Ascending aorta (tissue), 2 donors: Measurements from ENCODE around the gene FN1. TPM values are rescaled to one million over a fixed set of nuclear protein-coding genes. Genes with fewer than 3 reads are reported as not detected.

Experiments used
- DNase-seq, 2 donors: peaks; one replicate each; pipeline ENCODE4 v3.0.0-alpha.2; 2019; ENCODE audit warnings: low spot score in 2 of 2
- H3K27ac ChIP-seq, 2 donors: fragments of 200-600 bp; sonication (generic); one replicate each; pipeline ENCODE4 v1.5.1; 2016 to 2017; ENCODE audit warnings: mild to moderate bottlenecking in 1 of 2
- H3K27me3 ChIP-seq: fragments of 200-600 bp; sonication (generic); one replicate; pipeline ENCODE4 v1.5.1; 2017
- H3K36me3 ChIP-seq, 2 donors: fragments of 200-600 bp; sonication (generic); one replicate each; pipeline ENCODE4 v1.5.1; 2016
- H3K4me1 ChIP-seq, 2 donors: fragments of 200-600 bp; sonication (generic); one replicate each; pipeline ENCODE4 v1.5.1; 2016 to 2017; ENCODE audit warnings: mild to moderate bottlenecking in 1 of 2
- H3K4me3 ChIP-seq, 2 donors: fragments of 200-600 bp; sonication (generic); one replicate each; pipeline ENCODE4 v1.5.1; 2016 to 2017; ENCODE audit warnings: mild to moderate bottlenecking in 1 of 2
- H3K9me3 ChIP-seq, 2 donors: fragments of 200-600 bp; sonication (generic); one replicate each; pipeline ENCODE4 v1.5.1; 2016
- CTCF ChIP-seq, 3 experiments: fragments of 200-600 bp in 2 of 3; fragments of 450-650 bp in 1 of 3; sonication (generic) in 2 of 3; IDR thresholded peaks; one replicate each; pipeline ENCODE4 v1.5.1; 2016 to 2019; ENCODE audit warnings: antibody characterized with exemption in 3 of 3, mild to moderate bottlenecking in 1 of 3, moderate library complexity in 1 of 3
- intact Hi-C: fragments of 100-400 bp; cut with DNase I; formaldehyde crosslinking; loops from one replicate; pipeline ENCODE4 v1.15.1; 2023
- total RNA-seq: library from RNA; depleted of rRNA; stranded (reverse); fragments of >200 nt; gene quantifications from one replicate; pipeline ENCODE4 v1.1.0, GENCODE V29; 2016

Gene FN1
- total RNA-seq, 1 donor from 2014 or later = 5,098 TPM

GRCh38 chr2:215382011-215382410 is 53.9 kb downstream of the FN1 start:
- H3K36me3 ChIP-seq = peaks cover 84 to 98% of the 10 kb centered on the region in 2 donors

GRCh38 chr2:215380699-215381098 is 55.2 kb downstream of the FN1 start:
- Histone ChIP-seq H3K4me3 (no peak overlapping the region), H3K36me3 (peaks cover 86 to 98% of the 10 kb centered on the region in 2 donors), H3K9me3 (no peaks in the 10 kb centered on the region), H3K27ac (no peak overlapping the region), H3K27me3 (no peaks in the 10 kb centered on the region), H3K4me1 (no peaks in the 10 kb centered on the region)
- no peak for TF ChIP-seq CTCF (IDR thresholded peaks at IDR 0.05)
- no peak for DNase-seq
- intact Hi-C loops = no loop called here

More at GRCh38 chr2:215382011-215382410, 53.9 kb downstream of the FN1 start:
- Histone ChIP-seq H3K27ac (no peak overlapping the region), H3K4me3 (no peak overlapping the region), H3K27me3 (no peaks in the 10 kb centered on the region), H3K9me3 (no peaks in the 10 kb centered on the region), H3K4me1 (no peaks in the 10 kb centered on the region)
- intact Hi-C loops = no loop called here
- TF ChIP-seq CTCF (IDR thresholded peaks at IDR 0.05) = no peak
- no peak for DNase-seq

GRCh38 chr2:215379948-215380347 is 55.9 kb downstream of the FN1 start:
- H3K36me3 ChIP-seq = peaks cover 90 to 99% of the 10 kb centered on the region in 2 donors
- intact Hi-C loops = no loop called here
- no peaks in the 10 kb centered on the region for H3K4me1 ChIP-seq
- TF ChIP-seq CTCF (IDR thresholded peaks at IDR 0.05) = no peak
- no peak overlapping the region for H3K4me3 ChIP-seq
- no peaks in the 10 kb centered on the region for H3K27me3 ChIP-seq
- no peak overlapping the region for H3K27ac ChIP-seq
- DNase-seq = no peak
- H3K9me3 ChIP-seq = no peaks in the 10 kb centered on the region

GRCh38 chr2:215379039-215379438 is 56.8 kb downstream of the FN1 start:
- peaks cover 89 to 100% of the 10 kb centered on the region in 2 donors for H3K36me3 ChIP-seq
- no peak for DNase-seq
- no peaks in the 10 kb centered on the region for H3K4me1 ChIP-seq
- no peak for TF ChIP-seq CTCF (IDR thresholded peaks at IDR 0.05)
- intact Hi-C loops = no loop called here
- no peak overlapping the region for H3K27ac ChIP-seq
- no peaks in the 10 kb centered on the region for H3K9me3 ChIP-seq
- no peak overlapping the region for H3K4me3 ChIP-seq
- no peaks in the 10 kb centered on the region for H3K27me3 ChIP-seq

- Histone ChIP-seq H3K36me3 (peaks cover 89 to 100% of the 10 kb centered on the region in 2 donors), H3K27ac (no peak overlapping the region), H3K4me1 (no peaks in the 10 kb centered on the region), H3K9me3 (no peaks in the 10 kb centered on the region), H3K4me3 (no peak overlapping the region), H3K27me3 (no peaks in the 10 kb centered on the region)
- TF ChIP-seq CTCF (IDR thresholded peaks at IDR 0.05) = no peak
- no peak for DNase-seq
- intact Hi-C loops = no loop called here
Measured at GRCh38 chr2:215378045-215378444, 57.8 kb downstream of the FN1 start.

- intact Hi-C loops = no loop called here
- H3K4me3 ChIP-seq = no peak overlapping the region
- H3K9me3 ChIP-seq = no peaks in the 10 kb centered on the region
- peaks cover 88 to 100% of the 10 kb centered on the region in 2 donors for H3K36me3 ChIP-seq
- no peak for TF ChIP-seq CTCF (IDR thresholded peaks at IDR 0.05)
- DNase-seq = no peak
- H3K4me1 ChIP-seq = no peaks in the 10 kb centered on the region
- H3K27ac ChIP-seq = no peak overlapping the region
- no peaks in the 10 kb centered on the region for H3K27me3 ChIP-seq
Measured at GRCh38 chr2:215377283-215377682, 58.6 kb downstream of the FN1 start.
